NAMALWA (cell line): ENCODE data around the gene TENM4.

Experiments used
- DNase-seq: peaks from one replicate; pipeline ENCODE4 v3.0.0-alpha.2; 2015; ENCODE audit warnings: low spot score

The TENM4 gene

GRCh38 chr11:78744949-78745348 is 695.9 kb downstream of the TENM4 start:
- DNase-seq: no peak

GRCh38 chr11:78744202-78744601 is 696.6 kb downstream of the TENM4 start:
- DNase-seq: no peak

- no peak for DNase-seq
These were observed 698.4 kb downstream of the TENM4 start for GRCh38 chr11:78742430-78742829.

- no peak for DNase-seq
These were observed 699.1 kb downstream of the TENM4 start for GRCh38 chr11:78741741-78742140.

- DNase-seq: no peak
These were observed 700.4 kb downstream of the TENM4 start for GRCh38 chr11:78740199-78741071.

- DNase-seq: no peak
These were observed 702.9 kb downstream of the TENM4 start for GRCh38 chr11:78737891-78738290.

GRCh38 chr11:78737301-78737700 is 703.5 kb downstream of the TENM4 start:
- no peak for DNase-seq

- no peak for DNase-seq
These were observed 705.1 kb downstream of the TENM4 start for GRCh38 chr11:78735711-78736110.

GRCh38 chr11:78733031-78733430 is 707.8 kb downstream of the TENM4 start:
- no peak for DNase-seq

- no peak for DNase-seq
These were observed 708.6 kb downstream of the TENM4 start for GRCh38 chr11:78732246-78732645.

- DNase-seq: no peak
These were observed 709.8 kb downstream of the TENM4 start for GRCh38 chr11:78731027-78731426.

GRCh38 chr11:78730267-78730824 is 710.5 kb downstream of the TENM4 start:
- DNase-seq: no peak

- no peak for DNase-seq
These were observed 713.0 kb downstream of the TENM4 start for GRCh38 chr11:78727816-78728215.

GRCh38 chr11:78725200-78725599 is 715.6 kb downstream of the TENM4 start:
- no peak for DNase-seq

GRCh38 chr11:78722786-78723185 is 718.0 kb downstream of the TENM4 start:
- no peak for DNase-seq

GRCh38 chr11:78720281-78720989 is 720.4 kb downstream of the TENM4 start:
- DNase-seq: no peak

GRCh38 chr11:78717041-78717440 is 723.8 kb downstream of the TENM4 start:
- DNase-seq: no peak

- peak; percentile 75 for DNase-seq
These were observed 725.1 kb downstream of the TENM4 start for GRCh38 chr11:78715639-78716311.

GRCh38 chr11:78714539-78714938 is 726.3 kb downstream of the TENM4 start:
- no peak for DNase-seq

GRCh38 chr11:78711735-78712134 is 729.1 kb downstream of the TENM4 start:
- DNase-seq: no peak

- no peak for DNase-seq
These were observed 730.4 kb downstream of the TENM4 start for GRCh38 chr11:78710417-78710816.

- DNase-seq: no peak
These were observed 732.4 kb downstream of the TENM4 start for GRCh38 chr11:78708388-78708787.
